Breast epithelium (tissue), 3 donors: ENCODE results near the gene MAGED2.

Source experiments
- POLR2A ChIP-seq: fragments of 450-650 bp; IDR thresholded peaks from one replicate; pipeline ENCODE4 v1.6.1; 2016; ENCODE audit warnings: antibody characterized with exemption, mild to moderate bottlenecking, moderate library complexity
- POLR2AphosphoS5 ChIP-seq, 3 donors: sonication (generic); formaldehyde crosslinking; IDR thresholded peaks; one replicate each; pipeline ENCODE4 v1.6.1; 2017; ENCODE audit warnings: antibody characterized with exemption in 3 of 3
- TF ChIP-seq, protein P1 (sequence below), 3 donors: fragments of 450-650 bp; IDR thresholded peaks; one replicate each; pipeline ENCODE4 v1.5.1; 2016 to 2017; ENCODE audit warnings: antibody characterized with exemption in 3 of 3, mild to moderate bottlenecking in 3 of 3, moderate library complexity in 3 of 3

DNA sequence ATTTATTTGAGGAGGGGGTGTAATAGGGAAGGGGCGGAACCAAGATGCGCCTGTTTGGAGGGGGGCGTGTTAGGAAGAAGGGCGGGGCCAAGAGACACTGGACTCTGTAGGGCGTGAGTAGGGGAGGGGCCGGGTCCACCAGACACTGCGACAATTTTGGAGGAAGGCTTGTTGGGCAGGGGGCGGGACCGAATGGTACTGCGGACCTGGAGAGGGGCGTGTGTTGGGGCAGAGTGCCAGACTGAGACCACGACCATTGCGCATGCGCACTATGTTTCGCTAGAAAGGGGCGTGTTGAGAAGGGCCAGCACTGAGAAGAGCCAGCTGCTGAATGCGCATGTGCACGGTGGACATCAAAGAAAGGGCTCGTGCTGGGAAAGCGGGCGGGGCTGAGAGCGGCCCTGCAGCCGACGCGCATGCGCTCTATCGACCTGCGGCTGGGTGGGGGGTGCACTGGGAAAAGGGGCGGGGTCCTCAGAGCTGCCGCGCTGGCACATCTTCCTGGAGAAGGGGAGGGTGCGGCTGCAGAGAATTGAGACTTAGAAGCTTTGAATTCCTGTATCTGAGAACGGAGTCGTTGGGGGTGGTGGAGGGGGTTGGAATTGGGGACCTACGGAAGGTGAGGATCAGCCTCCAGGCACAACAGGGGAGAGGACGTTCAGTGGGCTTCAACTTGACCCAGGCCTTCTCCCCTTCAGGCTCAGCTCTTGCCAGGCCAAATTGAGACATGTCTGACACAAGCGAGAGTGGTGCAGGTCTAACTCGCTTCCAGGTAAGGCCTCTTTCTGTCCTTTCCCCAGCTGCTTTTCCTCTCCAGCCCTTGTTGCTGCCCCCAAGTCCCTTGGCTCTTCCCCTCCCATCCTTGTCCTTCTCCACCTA is 1.3 kb downstream of the MAGED2 start:
- TF ChIP-seq, protein P1, sequence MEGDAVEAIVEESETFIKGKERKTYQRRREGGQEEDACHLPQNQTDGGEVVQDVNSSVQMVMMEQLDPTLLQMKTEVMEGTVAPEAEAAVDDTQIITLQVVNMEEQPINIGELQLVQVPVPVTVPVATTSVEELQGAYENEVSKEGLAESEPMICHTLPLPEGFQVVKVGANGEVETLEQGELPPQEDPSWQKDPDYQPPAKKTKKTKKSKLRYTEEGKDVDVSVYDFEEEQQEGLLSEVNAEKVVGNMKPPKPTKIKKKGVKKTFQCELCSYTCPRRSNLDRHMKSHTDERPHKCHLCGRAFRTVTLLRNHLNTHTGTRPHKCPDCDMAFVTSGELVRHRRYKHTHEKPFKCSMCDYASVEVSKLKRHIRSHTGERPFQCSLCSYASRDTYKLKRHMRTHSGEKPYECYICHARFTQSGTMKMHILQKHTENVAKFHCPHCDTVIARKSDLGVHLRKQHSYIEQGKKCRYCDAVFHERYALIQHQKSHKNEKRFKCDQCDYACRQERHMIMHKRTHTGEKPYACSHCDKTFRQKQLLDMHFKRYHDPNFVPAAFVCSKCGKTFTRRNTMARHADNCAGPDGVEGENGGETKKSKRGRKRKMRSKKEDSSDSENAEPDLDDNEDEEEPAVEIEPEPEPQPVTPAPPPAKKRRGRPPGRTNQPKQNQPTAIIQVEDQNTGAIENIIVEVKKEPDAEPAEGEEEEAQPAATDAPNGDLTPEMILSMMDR (IDR thresholded peaks at IDR 0.05): no peak
- TF ChIP-seq POLR2A: no peak
- TF ChIP-seq POLR2AphosphoS5 (IDR thresholded peaks at IDR 0.05): no peak
